Tibial artery (tissue), 4 donors: ENCODE measurements around the gene APRT.

ENCODE experiments used
- DNase-seq, 2 donors: peaks; one replicate each; pipeline ENCODE4 v3.0.0-alpha.2; 2019
- H3K27ac ChIP-seq, 2 donors: fragments of 200-600 bp; sonication (generic) in 1 of 2; 1 replicate in 1 of 2; 2 replicates in 1 of 2; pipeline ENCODE4 v1.5.1; 2018 to 2019; ENCODE audit warnings: mild to moderate bottlenecking in 1 of 2
- H3K27me3 ChIP-seq, 2 donors: fragments of 200-600 bp; sonication (generic) in 1 of 2; one replicate each; pipeline versions ENCODE4 v1.5.1 to v1.6.0; 2016 to 2019
- H3K36me3 ChIP-seq, 3 donors: fragments of 200-600 bp; sonication (generic) in 2 of 3; one replicate each; pipeline ENCODE4 v1.5.1; 2016 to 2019; ENCODE audit warnings: mild to moderate bottlenecking in 2 of 3
- H3K4me1 ChIP-seq, 4 donors: fragments of 200-600 bp; sonication (generic) in 2 of 4; 1 replicate in 3 of 4; 2 replicates in 1 of 4; pipeline ENCODE4 v1.5.1; 2016 to 2019
- H3K4me3 ChIP-seq, 2 donors: fragments of 200-600 bp; sonication (generic) in 1 of 2; 1 replicate in 1 of 2; 2 replicates in 1 of 2; pipeline ENCODE4 v1.5.1; 2018 to 2019; ENCODE audit warnings: mild to moderate bottlenecking in 2 of 2
- H3K9me3 ChIP-seq, 3 donors: fragments of 200-600 bp; sonication (generic) in 1 of 3; one replicate each; pipeline ENCODE4 v1.5.1; 2016 to 2019
- intact Hi-C: fragments of 100-400 bp; cut with DNase I; formaldehyde crosslinking; loops from one replicate; pipeline ENCODE4 v1.15.0; 2023; ENCODE audit warnings: low total_unique reads
- TF ChIP-seq, protein P1 (sequence below), 2 experiments: fragments of 200-600 bp in 1 of 2; fragments of 450-650 bp in 1 of 2; IDR thresholded peaks; one replicate each; pipeline ENCODE4 v1.5.1; 2017 to 2019; ENCODE audit warnings: antibody characterized with exemption in 2 of 2, mild to moderate bottlenecking in 1 of 2, moderate library complexity in 1 of 2

Gene APRT

GRCh38 chr16:88856828-88857727, 45.4 kb upstream of the APRT start, which contains the start of the genes GALNS and TRAPPC2L:
Gene GALNS, minus strand, starts transcription at chr16:88856947. Its CDS starts 70 bp downstream, at chr16:88856877.
Gene TRAPPC2L, plus strand, starts transcription at chr16:88857127. Its CDS starts 24 bp downstream, at chr16:88857151.
- Histone ChIP-seq H3K27me3 (no peaks in the 10 kb centered on the region), H3K36me3 (peaks cover 24 to 39% (median 30%) of the 10 kb centered on the region in 3 donors), H3K4me3 (peak within 1 kb of the TSS; percentile 84 to 97), H3K9me3 (no peaks in the 10 kb centered on the region), H3K27ac (peak within 1 kb of the TSS; percentile 80 to 84), H3K4me1 (peaks cover 0 to 33% (median 17%) of the 10 kb centered on the region in 4 donors)
- TF ChIP-seq, protein P1, sequence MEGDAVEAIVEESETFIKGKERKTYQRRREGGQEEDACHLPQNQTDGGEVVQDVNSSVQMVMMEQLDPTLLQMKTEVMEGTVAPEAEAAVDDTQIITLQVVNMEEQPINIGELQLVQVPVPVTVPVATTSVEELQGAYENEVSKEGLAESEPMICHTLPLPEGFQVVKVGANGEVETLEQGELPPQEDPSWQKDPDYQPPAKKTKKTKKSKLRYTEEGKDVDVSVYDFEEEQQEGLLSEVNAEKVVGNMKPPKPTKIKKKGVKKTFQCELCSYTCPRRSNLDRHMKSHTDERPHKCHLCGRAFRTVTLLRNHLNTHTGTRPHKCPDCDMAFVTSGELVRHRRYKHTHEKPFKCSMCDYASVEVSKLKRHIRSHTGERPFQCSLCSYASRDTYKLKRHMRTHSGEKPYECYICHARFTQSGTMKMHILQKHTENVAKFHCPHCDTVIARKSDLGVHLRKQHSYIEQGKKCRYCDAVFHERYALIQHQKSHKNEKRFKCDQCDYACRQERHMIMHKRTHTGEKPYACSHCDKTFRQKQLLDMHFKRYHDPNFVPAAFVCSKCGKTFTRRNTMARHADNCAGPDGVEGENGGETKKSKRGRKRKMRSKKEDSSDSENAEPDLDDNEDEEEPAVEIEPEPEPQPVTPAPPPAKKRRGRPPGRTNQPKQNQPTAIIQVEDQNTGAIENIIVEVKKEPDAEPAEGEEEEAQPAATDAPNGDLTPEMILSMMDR (IDR thresholded peaks at IDR 0.05) = peak in 1 of 2 experiments; percentile 11
- DNase-seq = peak; percentile 99
- intact Hi-C loops = no loop called here

GRCh38 chr16:88856122-88856827, 44.5 kb upstream of the APRT start:
- peaks cover 0 to 33% (median 17%) of the 10 kb centered on the region in 4 donors for H3K4me1 ChIP-seq
- H3K27me3 ChIP-seq = no peaks in the 10 kb centered on the region
- TF ChIP-seq, protein P1 (IDR thresholded peaks at IDR 0.05) = no peak
- no peaks in the 10 kb centered on the region for H3K9me3 ChIP-seq
- peaks cover 16 to 37% (median 21%) of the 10 kb centered on the region in 3 donors for H3K36me3 ChIP-seq
- peak overlapping the region; percentile 84 to 97 for H3K4me3 ChIP-seq
- intact Hi-C loops = no loop called here
- no peak for DNase-seq
- H3K27ac ChIP-seq = peak overlapping the region; percentile 80 to 84

DNA sequence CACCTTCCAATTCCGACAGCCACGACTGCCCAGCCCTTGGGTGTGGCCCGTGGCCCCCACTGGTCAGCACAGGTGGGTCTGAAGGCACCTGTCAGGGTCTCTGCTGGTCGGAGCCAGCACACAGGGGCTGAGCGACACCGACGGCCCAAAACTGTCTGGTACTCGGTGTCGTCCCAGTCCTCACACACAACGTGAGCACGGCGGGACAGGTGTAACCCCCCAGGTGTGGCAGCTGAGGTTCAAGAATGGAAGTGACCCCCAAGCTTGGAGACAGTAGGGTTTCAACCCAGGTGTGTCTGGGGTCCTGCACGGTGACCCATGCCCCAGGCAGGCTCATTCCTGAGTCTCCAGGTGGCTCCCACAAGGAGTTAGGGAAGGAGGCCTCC, 44.0 kb upstream of the APRT start:
- H3K27ac ChIP-seq = peak overlapping the region in 1 of 2 donors; percentile 84
- H3K4me1 ChIP-seq = peaks cover 0 to 33% (median 17%) of the 10 kb centered on the region in 4 donors
- peaks cover 11 to 37% (median 18%) of the 10 kb centered on the region in 3 donors for H3K36me3 ChIP-seq
- H3K9me3 ChIP-seq = no peaks in the 10 kb centered on the region
- H3K27me3 ChIP-seq = no peaks in the 10 kb centered on the region
- peak overlapping the region; percentile 84 to 97 for H3K4me3 ChIP-seq
- intact Hi-C loops = loop anchor here (1.0 kb wide), 1 partner anchor 42 kb away; no protein-coding TSS in a partner anchor
- TF ChIP-seq, protein P1 (IDR thresholded peaks at IDR 0.05) = no peak
- DNase-seq = no peak

DNA sequence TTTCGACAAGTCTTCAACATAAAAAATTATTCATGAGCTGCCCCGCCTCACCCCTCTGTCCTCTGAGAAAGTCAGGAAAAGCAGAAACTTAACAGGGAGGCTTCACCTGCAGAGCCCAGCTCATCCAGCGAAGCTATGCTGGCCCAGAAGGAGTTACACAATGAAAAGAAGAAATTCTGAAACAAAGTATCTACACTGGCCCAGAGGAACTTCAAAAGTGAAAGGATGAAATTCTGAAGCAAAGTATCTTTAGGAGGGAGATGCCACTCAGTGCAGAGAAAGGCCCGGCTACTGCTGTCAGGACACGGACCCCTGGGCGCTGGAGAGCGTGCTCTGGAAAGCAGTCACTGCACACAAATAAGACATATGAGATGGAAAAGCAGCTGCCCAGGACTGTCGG, 43.4 kb upstream of the APRT start:
- DNase-seq = no peak
- TF ChIP-seq, protein P1 (IDR thresholded peaks at IDR 0.05) = no peak
- Histone ChIP-seq H3K27ac (no peak overlapping the region), H3K4me3 (no peak overlapping the region), H3K4me1 (peaks cover 0 to 33% (median 17%) of the 10 kb centered on the region in 4 donors), H3K27me3 (no peaks in the 10 kb centered on the region), H3K9me3 (no peaks in the 10 kb centered on the region), H3K36me3 (peaks cover 5 to 36% (median 18%) of the 10 kb centered on the region in 3 donors)
- intact Hi-C loops = loop anchor here (1.0 kb wide), 1 partner anchor 42 kb away; no protein-coding TSS in a partner anchor

DNA sequence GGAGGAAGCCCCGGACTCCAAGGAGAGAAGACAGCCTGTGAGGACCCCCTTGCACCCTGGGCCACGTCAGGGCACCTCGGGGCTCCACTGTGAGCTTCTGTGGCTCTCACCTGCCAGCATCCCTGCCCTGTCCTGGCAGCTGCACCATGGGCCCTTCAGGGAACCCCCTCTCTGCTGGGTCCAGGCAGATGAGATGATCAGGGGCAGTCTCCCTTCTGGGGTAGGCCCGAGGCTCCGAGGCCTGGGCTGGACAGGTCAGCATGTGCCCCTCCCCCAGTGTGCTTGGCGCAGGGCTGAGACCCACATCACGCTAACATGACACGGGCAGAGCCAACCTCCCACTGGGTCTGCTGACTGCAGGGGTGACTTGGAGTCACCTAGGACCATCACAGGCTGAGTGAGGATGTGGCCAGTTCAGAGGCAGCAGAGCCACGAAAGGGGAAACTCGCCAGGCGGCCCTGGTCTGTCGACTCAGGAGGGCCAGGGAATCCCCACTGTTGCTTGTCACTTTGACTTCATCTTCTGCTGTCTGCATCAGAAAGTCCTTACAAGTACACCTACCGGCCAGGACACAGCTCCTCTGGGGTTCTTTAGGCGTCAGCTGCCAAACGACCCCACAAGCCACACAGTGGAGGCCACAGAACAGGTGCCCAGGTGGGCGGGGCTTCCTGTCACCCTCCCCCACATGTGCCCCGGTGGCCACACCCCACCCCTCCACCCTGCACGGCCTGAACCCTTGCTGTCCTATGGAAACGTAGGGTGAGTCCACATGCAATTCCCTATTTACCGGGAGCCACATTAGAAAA, 42.8 kb upstream of the APRT start:
- H3K27ac ChIP-seq = no peak overlapping the region
- peaks cover 0 to 36% (median 15%) of the 10 kb centered on the region in 3 donors for H3K36me3 ChIP-seq
- intact Hi-C loops = loop anchor here (1.0 kb wide), 1 partner anchor 41 kb away; no protein-coding TSS in a partner anchor
- TF ChIP-seq, protein P1 (IDR thresholded peaks at IDR 0.05) = no peak
- H3K9me3 ChIP-seq = no peaks in the 10 kb centered on the region
- no peaks in the 10 kb centered on the region for H3K27me3 ChIP-seq
- H3K4me1 ChIP-seq = peaks cover 0 to 33% (median 17%) of the 10 kb centered on the region in 4 donors
- no peak for DNase-seq
- no peak overlapping the region for H3K4me3 ChIP-seq
